Activated naive CD4-positive, alpha-beta T cell treated with anti-CD3 and anti-CD28 coated beads, Interleukin-2, amount 50 U/mL, for 72 hours (primary cell): ENCODE data around the gene LRRC3C. TPM values are rescaled to one million over a fixed set of nuclear protein-coding genes. Genes with fewer than 3 reads are reported as not detected.

Source experiments
- ATAC-seq, 2 donors: fragments of 150-1000 bp; cut with Tn5 transposase; 2 replicates each; pipeline ENCODE4 v1.10.0; 2021; ENCODE audit warnings: mild to moderate bottlenecking in 2 of 2, moderate library complexity in 2 of 2
- DNase-seq, 2 donors: peaks; one replicate each; pipeline ENCODE4 v3.0.0; 2021 to 2022; ENCODE audit warnings: low spot score in 2 of 2
- H3K27ac Mint-ChIP-seq, 2 donors: one replicate each; pipeline ENCODE4 v1.8.0; 2022; ENCODE audit warnings: mild to moderate bottlenecking in 2 of 2, mixed read lengths in 2 of 2
- H3K36me3 Mint-ChIP-seq, 2 donors: one replicate each; pipeline ENCODE4 v1.8.0; 2022; ENCODE audit warnings: mixed read lengths in 2 of 2
- H3K9me3 Mint-ChIP-seq, 2 donors: one replicate each; pipeline ENCODE4 v1.8.0; 2022; ENCODE audit warnings: mixed read lengths in 2 of 2
- total RNA-seq, 2 donors: library from RNA; stranded (reverse); gene quantifications; one replicate each; pipeline ENCODE4 v1.2.3, GENCODE V29; 2022

LRRC3C gene
- total RNA-seq, 2 donors from 2014 or later = not detected

GRCh38 chr17:39920218-39921210 is 7.0 kb upstream of the LRRC3C start:
- H3K36me3 Mint-ChIP-seq = peaks cover 15 to 38% of the 10 kb centered on the region in 2 donors
- no peak for DNase-seq

GRCh38 chr17:39921323-39921722 is 6.2 kb upstream of the LRRC3C start:
- ATAC-seq = peak; percentile 63 to 77
- H3K36me3 Mint-ChIP-seq = peaks cover 19 to 38% of the 10 kb centered on the region in 2 donors
- no peaks in the 10 kb centered on the region for H3K9me3 Mint-ChIP-seq
- DNase-seq = peak in 1 of 2 donors; percentile 63
- peak overlapping the region; percentile 95 to 96 for H3K27ac Mint-ChIP-seq

More at GRCh38 chr17:39920218-39921210, 7.0 kb upstream of the LRRC3C start:
- ATAC-seq = peak; percentile 63 to 65
- Mint-ChIP-seq H3K9me3 (no peaks in the 10 kb centered on the region), H3K27ac (peak overlapping the region; percentile 95 to 96)

GRCh38 chr17:39922006-39922405 is 5.5 kb upstream of the LRRC3C start:
- Mint-ChIP-seq H3K36me3 (peaks cover 19 to 32% of the 10 kb centered on the region in 2 donors), H3K9me3 (no peaks in the 10 kb centered on the region), H3K27ac (peak overlapping the region; percentile 95 to 96)
- ATAC-seq (no peak), DNase-seq (no peak)

GRCh38 chr17:39923230-39923629 is 4.3 kb upstream of the LRRC3C start:
- peaks cover 24 to 28% of the 10 kb centered on the region in 2 donors for H3K36me3 Mint-ChIP-seq
- peak overlapping the region; percentile 44 to 96 for H3K27ac Mint-ChIP-seq
- no peaks in the 10 kb centered on the region for H3K9me3 Mint-ChIP-seq
- ATAC-seq (no peak), DNase-seq (no peak)

GRCh38 chr17:39923836-39924690 is 3.5 kb upstream of the LRRC3C start:
- Mint-ChIP-seq H3K27ac (peak overlapping the region; percentile 82 to 96), H3K9me3 (no peaks in the 10 kb centered on the region), H3K36me3 (peaks cover 23 to 28% of the 10 kb centered on the region in 2 donors)
- DNase-seq (no peak), ATAC-seq (no peak)

- Mint-ChIP-seq H3K27ac (peak overlapping the region; percentile 82 to 96), H3K36me3 (peaks cover 18 to 28% of the 10 kb centered on the region in 2 donors)
- no peak for ATAC-seq
These were observed 2.9 kb upstream of the LRRC3C start for GRCh38 chr17:39924691-39925055.

GRCh38 chr17:39925282-39926134 is 2.0 kb upstream of the LRRC3C start:
- DNase-seq (no peak), ATAC-seq (no peak)
- H3K36me3 Mint-ChIP-seq = peaks cover 18 to 22% of the 10 kb centered on the region in 2 donors
- peak overlapping the region; percentile 94 to 96 for H3K27ac Mint-ChIP-seq
- no peaks in the 10 kb centered on the region for H3K9me3 Mint-ChIP-seq

More at GRCh38 chr17:39924691-39925055, 2.9 kb upstream of the LRRC3C start:
- no peaks in the 10 kb centered on the region for H3K9me3 Mint-ChIP-seq
- no peak for DNase-seq

- ATAC-seq (no peak), DNase-seq (no peak)
- peak overlapping the region; percentile 94 to 96 for H3K27ac Mint-ChIP-seq
- H3K9me3 Mint-ChIP-seq = no peaks in the 10 kb centered on the region
- H3K36me3 Mint-ChIP-seq = peaks cover 18 to 22% of the 10 kb centered on the region in 2 donors
These were observed 1.4 kb upstream of the LRRC3C start for GRCh38 chr17:39926135-39926587.

- peak overlapping the region; percentile 94 to 96 for H3K27ac Mint-ChIP-seq
These were observed 888 bp upstream of the LRRC3C start for GRCh38 chr17:39926588-39927100.

GRCh38 chr17:39927929-39928857 is 661 bp downstream of the LRRC3C start:
- Mint-ChIP-seq H3K9me3 (no peaks in the 10 kb centered on the region), H3K27ac (peak overlapping the region; percentile 81 to 96), H3K36me3 (peaks cover 8 to 20% of the 10 kb centered on the region in 2 donors)
- no peak for DNase-seq
- peak; percentile 12 to 13 for ATAC-seq

More at GRCh38 chr17:39926588-39927100, 888 bp upstream of the LRRC3C start:
- peaks cover 17 to 22% of the 10 kb centered on the region in 2 donors for H3K36me3 Mint-ChIP-seq
- H3K9me3 Mint-ChIP-seq = no peaks in the 10 kb centered on the region
- DNase-seq (peak; percentile 57 to 67), ATAC-seq (peak; percentile 47 to 65)

- Mint-ChIP-seq H3K9me3 (no peaks in the 10 kb centered on the region), H3K36me3 (peaks cover 4 to 16% of the 10 kb centered on the region in 2 donors), H3K27ac (no peak overlapping the region)
- DNase-seq (no peak), ATAC-seq (no peak)
These were observed 1.5 kb downstream of the LRRC3C start for GRCh38 chr17:39928858-39929645.

- H3K27ac Mint-ChIP-seq = no peak overlapping the region
- peaks cover 0 to 13% of the 10 kb centered on the region in 2 donors for H3K36me3 Mint-ChIP-seq
- no peak for ATAC-seq
These were observed 2.3 kb downstream of the LRRC3C start for GRCh38 chr17:39929646-39930407.

GRCh38 chr17:39933912-39934311 is 6.4 kb downstream of the LRRC3C start:
- ATAC-seq = no peak
- H3K36me3 Mint-ChIP-seq = no peaks in the 10 kb centered on the region
- H3K27ac Mint-ChIP-seq = no peak overlapping the region
- DNase-seq = no peak
- no peaks in the 10 kb centered on the region for H3K9me3 Mint-ChIP-seq

More at GRCh38 chr17:39929646-39930407, 2.3 kb downstream of the LRRC3C start:
- DNase-seq = no peak
- no peaks in the 10 kb centered on the region for H3K9me3 Mint-ChIP-seq
